Cardiac atrium fibroblast (primary cell): ENCODE results near the gene EPHA6. TPM values are rescaled to one million over a fixed set of nuclear protein-coding genes. Genes with fewer than 3 reads are reported as not detected.

Experiments used
- total RNA-seq: library from RNA; depleted of rRNA; stranded (reverse); fragments of >200 nt; gene quantifications from 2 replicates; pipeline ENCODE4 v1.2.3, GENCODE V29; 2015

EPHA6 gene
- total RNA-seq, result not detected in 2 replicates

DNA sequence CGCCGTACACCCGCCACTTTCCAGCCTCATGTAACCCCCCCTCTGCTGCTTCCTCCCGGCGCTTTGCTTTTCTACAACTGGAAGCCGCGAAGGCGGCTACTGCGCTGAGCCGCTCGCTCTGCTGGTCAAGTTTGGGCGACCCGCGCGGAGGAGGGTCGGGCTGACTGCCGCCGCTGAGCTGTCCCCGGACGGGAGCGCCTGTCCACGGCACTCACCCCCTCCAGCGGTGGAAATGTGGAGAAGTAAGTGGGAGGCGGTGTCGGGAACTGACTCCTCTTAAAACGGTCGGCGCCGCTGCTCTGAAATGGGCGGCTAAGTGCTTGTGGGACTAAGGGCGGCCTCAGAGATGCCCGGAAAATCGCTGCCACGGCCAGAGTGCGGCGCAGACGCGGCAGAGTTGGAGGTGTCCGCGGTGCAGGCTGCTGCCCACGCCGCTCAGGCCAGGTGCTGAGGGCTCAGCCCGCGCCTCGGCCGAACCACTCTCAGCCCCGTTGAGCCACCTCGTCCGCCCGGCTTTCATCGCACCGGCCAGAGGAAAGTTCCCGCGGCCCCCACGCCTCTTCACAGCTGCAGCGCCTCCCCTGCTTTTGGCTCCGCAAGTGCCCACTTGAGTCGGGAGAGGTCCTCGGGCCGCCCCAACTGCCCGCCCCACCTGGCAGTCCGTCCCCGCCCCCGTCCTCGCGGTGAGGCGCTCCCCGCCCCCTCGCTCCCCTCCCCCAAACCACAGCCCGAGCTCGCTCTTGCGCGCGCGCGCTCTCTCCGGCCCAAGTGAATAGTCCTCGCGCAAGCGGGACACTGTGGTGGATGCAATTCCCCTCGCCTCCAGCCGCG, at the start of gene EPHA6:
Gene EPHA6, plus strand, starts transcription at position 775 of the 831 bp plus-strand sequence.

DNA sequence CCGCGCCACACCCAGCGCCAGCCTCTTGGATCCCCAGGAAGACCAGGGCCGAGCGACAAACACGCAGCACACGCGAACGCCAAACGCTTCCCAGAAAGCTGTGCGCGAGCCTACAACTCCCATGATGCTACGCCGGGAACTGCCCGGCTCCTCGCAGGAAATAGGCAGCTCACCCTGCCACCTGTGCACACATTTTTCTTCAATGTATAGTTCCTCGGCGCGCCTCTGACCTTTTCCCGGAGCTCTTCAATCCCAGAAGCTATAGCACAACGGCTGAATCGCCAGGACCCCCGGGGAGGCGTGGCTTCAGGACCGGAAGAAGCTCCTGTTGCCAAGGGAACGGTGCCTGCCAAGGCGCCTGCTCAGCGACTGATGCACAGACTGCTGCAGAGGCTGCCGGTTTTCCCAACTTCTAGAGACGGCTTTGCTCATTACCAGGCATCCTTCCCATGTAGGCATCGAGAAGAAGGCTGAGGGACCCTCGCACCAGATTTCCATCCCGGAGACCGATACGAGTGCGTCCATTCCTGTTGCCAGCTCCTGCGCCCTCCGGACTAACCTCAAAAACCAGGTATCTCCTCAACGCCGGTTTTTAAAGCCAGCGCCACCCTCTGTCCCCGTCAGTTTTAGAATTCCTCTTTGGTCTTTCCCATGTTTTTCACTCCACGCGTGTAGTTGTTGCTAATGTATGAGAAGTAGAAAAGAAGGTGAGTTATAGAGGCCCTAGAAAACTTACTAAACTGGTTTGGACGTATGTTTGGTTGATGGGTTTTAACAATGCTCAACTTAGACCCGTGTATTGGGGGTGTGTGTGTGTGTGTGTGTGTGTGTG, 950.2 kb downstream of the EPHA6 start, which contains the start of gene ARL6:
Gene ARL6, plus strand, starts transcription at position 352 of the 832 bp plus-strand sequence. CDS start 3,350 bp downstream, outside the sequence.

